ENCODE measurements around the gene OR2AJ1.

OR2AJ1 gene

GRCh38 chr1:247961791-247962190 is 37.1 kb downstream of the OR2AJ1 start:
- TF ChIP-seq CTCF (IDR thresholded peaks at IDR 0.05; ENCODE audit: low read depth, low read length), result no peak
- no peak overlapping the region for H3K4me3 ChIP-seq (ENCODE audit: low read depth, low read length)

DNA sequence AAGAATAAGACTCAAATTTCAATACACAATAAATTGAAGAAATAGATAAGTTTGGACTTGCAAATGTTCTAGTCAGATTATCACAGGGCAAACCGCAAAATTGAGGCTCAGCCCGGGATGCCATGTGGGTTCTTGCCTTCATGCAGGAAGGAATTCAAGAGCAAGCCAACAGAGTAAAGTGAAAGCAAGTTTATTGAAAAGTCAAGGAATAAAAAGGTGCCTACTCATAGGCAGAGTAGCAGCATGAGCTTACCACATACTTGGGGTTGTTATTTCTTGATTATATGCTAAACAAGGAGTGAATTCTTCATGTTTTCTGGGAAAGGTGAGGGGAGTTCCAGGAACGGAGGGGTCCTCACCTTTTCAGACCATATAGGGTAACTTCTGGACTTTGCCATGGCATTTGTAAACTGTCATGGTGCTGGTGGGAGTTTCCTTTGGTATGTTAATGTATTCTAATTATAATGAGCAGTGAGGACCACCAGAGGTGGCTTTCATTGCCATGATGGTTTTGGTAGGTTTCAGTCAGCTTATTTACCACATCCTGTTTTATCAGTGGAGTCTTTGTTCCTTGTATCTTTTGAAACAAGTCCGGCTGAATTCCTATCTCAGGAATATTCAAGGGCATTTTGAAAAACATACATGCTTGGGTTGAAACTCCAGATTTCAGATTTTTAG is 38.4 kb downstream of the OR2AJ1 start:
- no peak overlapping the region for H3K4me3 ChIP-seq (ENCODE audit: low read depth, low read length)
- no peak for TF ChIP-seq CTCF (IDR thresholded peaks at IDR 0.05; ENCODE audit: low read depth, low read length)

- TF ChIP-seq CTCF (IDR thresholded peaks at IDR 0.05; ENCODE audit: low read depth, low read length), result no peak
- no peak within 1 kb of the TSS for H3K4me3 ChIP-seq (ENCODE audit: low read depth, low read length)
Measured at GRCh38 chr1:247964933-247965332, 40.2 kb downstream of the OR2AJ1 start, which contains the start of gene OR2AK2. TSS of gene OR2AK2 (plus strand) at chr1:247965233. CDS start at chr1:247965377, 144 bp downstream.

DNA sequence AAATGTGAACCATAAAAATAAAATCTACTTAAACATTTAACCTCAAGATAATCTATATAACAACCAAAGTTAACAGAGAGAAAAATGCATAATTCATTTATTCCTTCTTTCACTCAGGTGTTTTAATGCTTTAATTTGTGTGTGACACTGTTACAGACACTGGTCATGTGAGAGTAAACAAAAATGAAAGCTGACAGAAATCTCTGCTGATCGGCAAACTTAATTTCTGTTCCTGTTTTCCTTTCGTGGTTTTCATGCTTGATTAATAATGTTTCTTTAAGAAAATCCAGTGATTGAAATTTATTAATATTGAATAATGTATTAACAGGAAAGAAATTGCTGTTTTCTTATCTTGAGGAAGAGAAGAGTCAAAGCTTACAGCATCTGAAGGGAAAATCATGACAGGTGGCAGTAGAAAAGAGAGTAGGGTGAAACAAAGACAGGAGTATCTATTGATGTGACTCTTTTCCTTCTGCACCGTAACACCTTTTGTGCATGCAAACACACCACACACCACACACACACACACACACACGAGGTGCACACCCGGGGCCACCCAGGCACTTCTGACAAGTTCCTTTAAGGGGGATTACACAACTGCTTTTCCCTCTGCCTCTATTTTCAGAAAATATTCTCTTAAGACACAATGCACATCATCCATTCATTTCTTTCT is 42.0 kb downstream of the OR2AJ1 start:
- no peak for TF ChIP-seq CTCF (IDR thresholded peaks at IDR 0.05; ENCODE audit: low read depth, low read length)
- H3K4me3 ChIP-seq (ENCODE audit: low read depth, low read length), result no peak overlapping the region

All from WI38 (cell line).